ENCODE data around the gene DPP8. TPM values are rescaled to one million over a fixed set of nuclear protein-coding genes. Genes with fewer than 3 reads are reported as not detected.
"Not testable (repeated sequence)": the region's sequence is repeated elsewhere in the genome, so short reads cannot be mapped to it uniquely, and the experiment has no call there.

DPP8 gene
- total RNA-seq, 2 donors from 2014 or later: 32.7 to 39.6 TPM

GRCh38 chr15:65466901-65467300, 50.6 kb downstream of the DPP8 start:
- Histone ChIP-seq H3K4me1 (replicated peaks) (no peaks in the 10 kb centered on the region), H3K9me3 (no peaks in the 10 kb centered on the region), H3K36me3 (peaks cover 4 to 7% of the 10 kb centered on the region in 2 donors), H3K27me3 (replicated peaks; ENCODE audit: insufficient read depth) (no peaks in the 10 kb centered on the region), H3K4me3 (no peak overlapping the region), H3K27ac (no peak overlapping the region)
- 91% methylated on average over 3 of the region's 3 CpGs for WGBS
- DNase-seq (ENCODE audit: low spot score): no peak
- TF ChIP-seq POLR2AphosphoS5 (IDR thresholded peaks at IDR 0.05) (no peak), POLR2A (IDR thresholded peaks at IDR 0.05) (no peak), CTCF (IDR thresholded peaks at IDR 0.05) (no peak)
- intact Hi-C loops (cut with DNase I): no loop called here

DNA sequence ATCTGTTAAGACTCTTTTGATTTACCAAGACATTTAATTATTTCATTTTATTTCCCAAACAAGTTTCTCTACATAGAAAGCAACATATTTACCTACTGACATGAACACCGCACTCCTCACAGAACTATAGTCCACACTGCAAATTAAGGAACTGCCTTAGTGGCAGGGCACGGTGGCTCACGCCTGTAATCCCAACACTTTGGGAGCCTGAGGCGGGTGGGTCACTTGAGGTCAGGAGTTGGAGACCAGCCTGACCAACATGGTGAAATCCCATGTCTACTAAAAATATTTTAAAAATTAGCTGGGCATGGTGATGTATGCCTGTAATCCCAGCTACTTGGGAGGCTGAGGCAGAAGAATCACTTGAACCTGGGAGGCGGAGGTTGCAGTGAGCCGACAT, 54.4 kb downstream of the DPP8 start:
- H3K4me3 ChIP-seq; H3K36me3 ChIP-seq; DNase-seq (ENCODE audit: low spot score); H3K27ac ChIP-seq; H3K4me1 ChIP-seq (replicated peaks); intact Hi-C loops (cut with DNase I); H3K9me3 ChIP-seq; H3K27me3 ChIP-seq (replicated peaks; ENCODE audit: insufficient read depth): not testable (repeated sequence)
- 93% methylated on average over 6 of the region's 6 CpGs for WGBS

DNA sequence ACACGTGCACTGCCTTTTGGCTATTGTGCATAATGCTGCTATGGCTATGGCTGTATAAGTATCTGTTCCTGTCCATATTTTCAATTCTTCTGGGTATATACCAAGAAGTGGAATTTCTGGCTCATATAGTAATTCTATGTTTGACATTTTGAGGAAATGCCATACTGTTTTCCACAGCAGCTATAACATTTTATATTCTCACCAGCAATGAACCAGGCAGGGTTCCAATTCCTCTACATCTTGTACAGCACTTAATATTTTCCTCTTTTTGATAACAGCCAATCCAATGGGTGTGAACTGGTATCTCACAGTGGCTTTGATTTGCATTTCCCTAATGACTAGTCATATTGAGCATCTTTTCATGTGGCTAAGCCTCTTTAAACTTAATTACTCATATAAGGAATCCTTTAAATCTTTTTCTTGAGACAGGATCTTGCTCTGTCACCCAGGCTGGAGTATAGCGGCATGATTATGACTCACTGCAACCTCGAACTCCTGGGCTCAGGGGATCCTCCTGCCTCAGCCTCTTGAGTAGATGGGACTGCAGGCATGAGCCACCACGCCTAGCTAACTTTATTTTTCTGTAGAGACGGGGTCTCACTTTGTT, 56.6 kb downstream of the DPP8 start:
- Histone ChIP-seq H3K4me1 (replicated peaks) (no peaks in the 10 kb centered on the region), H3K36me3 (peaks cover 0 to 3% of the 10 kb centered on the region in 2 donors), H3K27me3 (replicated peaks; ENCODE audit: insufficient read depth) (no peaks in the 10 kb centered on the region), H3K4me3 (no peak overlapping the region), H3K27ac (no peak overlapping the region), H3K9me3 (no peaks in the 10 kb centered on the region)
- 89% methylated on average over 5 of the region's 5 CpGs for WGBS
- no peak for DNase-seq (ENCODE audit: low spot score)
- no peak for TF ChIP-seq POLR2A (IDR thresholded peaks at IDR 0.05)
- intact Hi-C loops (cut with DNase I): no loop called here

- peaks cover 0 to 14% of the 10 kb centered on the region in 2 donors for H3K36me3 ChIP-seq
- H3K9me3 ChIP-seq; intact Hi-C loops (cut with DNase I); H3K4me3 ChIP-seq; H3K27ac ChIP-seq; H3K4me1 ChIP-seq (replicated peaks); DNase-seq (ENCODE audit: low spot score); H3K27me3 ChIP-seq (replicated peaks; ENCODE audit: insufficient read depth): not testable (repeated sequence)
- WGBS: 94% methylated on average over 4 of the region's 4 CpGs
Measured at GRCh38 chr15:65455256-65455655, 62.2 kb downstream of the DPP8 start.

DNA sequence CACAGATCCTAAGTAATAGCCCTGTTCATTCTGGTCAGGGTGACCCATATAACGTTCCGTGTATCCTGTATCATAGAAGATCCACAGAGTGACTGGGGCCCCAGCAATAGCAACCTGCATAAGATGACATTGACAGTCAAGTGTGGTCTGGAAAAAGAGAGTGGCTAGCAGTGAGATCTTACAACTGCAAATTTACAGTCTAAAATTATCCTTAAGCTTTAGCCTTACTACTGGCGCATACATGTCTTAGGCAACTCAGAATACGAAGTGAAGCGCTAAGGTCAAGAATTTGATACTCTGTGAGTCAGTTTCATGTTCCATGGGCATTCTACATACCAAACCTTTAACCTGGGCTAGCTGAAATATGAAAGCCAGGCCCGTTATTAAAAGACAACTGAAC, 65.5 kb downstream of the DPP8 start:
- intact Hi-C loops (cut with DNase I): no loop called here
- no peaks in the 10 kb centered on the region for H3K27me3 ChIP-seq (replicated peaks; ENCODE audit: insufficient read depth)
- DNase-seq (ENCODE audit: low spot score): no peak
- TF ChIP-seq POLR2A (IDR thresholded peaks at IDR 0.05) (no peak), POLR2AphosphoS5 (IDR thresholded peaks at IDR 0.05) (no peak), CTCF (IDR thresholded peaks at IDR 0.05) (no peak)
- H3K4me1 ChIP-seq (replicated peaks): no peaks in the 10 kb centered on the region
- 89% methylated on average over 6 of the region's 6 CpGs for WGBS
- H3K9me3 ChIP-seq: no peaks in the 10 kb centered on the region
- no peak overlapping the region for H3K4me3 ChIP-seq
- peaks cover 0 to 14% of the 10 kb centered on the region in 2 donors for H3K36me3 ChIP-seq
- H3K27ac ChIP-seq: no peak overlapping the region

DNA sequence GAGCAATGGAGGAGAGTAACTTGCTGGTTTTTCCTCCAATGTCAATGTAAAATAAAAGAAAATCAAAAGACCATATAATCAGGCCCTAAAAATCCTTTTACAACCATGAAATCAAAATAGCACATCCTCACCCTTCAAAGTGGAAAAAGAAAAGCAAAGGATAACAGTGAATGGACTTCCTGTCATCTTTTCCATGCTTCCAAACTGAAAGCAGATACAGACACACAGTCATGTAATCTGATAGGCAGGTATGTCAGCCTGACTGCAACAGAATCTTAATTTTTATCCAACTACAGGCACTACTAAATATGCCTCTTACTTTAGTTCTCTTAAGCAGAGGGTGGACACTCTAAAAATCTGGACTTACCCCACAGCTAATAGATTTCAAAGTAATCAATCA, 66.9 kb downstream of the DPP8 start:
- H3K9me3 ChIP-seq: no peaks in the 10 kb centered on the region
- TF ChIP-seq POLR2AphosphoS5 (IDR thresholded peaks at IDR 0.05) (no peak), CTCF (IDR thresholded peaks at IDR 0.05) (no peak), POLR2A (IDR thresholded peaks at IDR 0.05) (no peak)
- no peaks in the 10 kb centered on the region for H3K27me3 ChIP-seq (replicated peaks; ENCODE audit: insufficient read depth)
- H3K36me3 ChIP-seq: peaks cover 0 to 11% of the 10 kb centered on the region in 2 donors
- H3K27ac ChIP-seq: no peak overlapping the region
- no peaks in the 10 kb centered on the region for H3K4me1 ChIP-seq (replicated peaks)
- DNase-seq (ENCODE audit: low spot score): no peak
- intact Hi-C loops (cut with DNase I): no loop called here
- no peak overlapping the region for H3K4me3 ChIP-seq

All from prostate gland (tissue), 2 donors.